ENCODE measurements around the gene CDK5RAP2.

- TF ChIP-seq CTCF (IDR thresholded peaks at IDR 0.05) (no peak), POLR2A (IDR thresholded peaks at IDR 0.05) (no peak)
Observed at GRCh38 chr9:120390637-120391190, 189.3 kb downstream of the CDK5RAP2 start.
